Trophoblast cell (in vitro differentiated cells and primary cell): ENCODE results near the gene FBXW2.

Experiments used
- DNase-seq, 2 donors: peaks; one replicate each; pipeline ENCODE4 v3.0.0-alpha.2; 2016
- H2AFZ ChIP-seq: 2 replicates; pipeline ENCODE4 v1.6.1; 2013; ENCODE audit warnings: low read length, moderate library complexity, mild to moderate bottlenecking; ENCODE audit not compliant: insufficient read depth, poor library complexity
- H2AK5ac ChIP-seq: 2 replicates; pipeline ENCODE4 v1.6.1; 2013; ENCODE audit warnings: mild to moderate bottlenecking, low read length
- H2BK120ac ChIP-seq: 2 replicates; pipeline ENCODE4 v1.6.1; 2013; ENCODE audit warnings: low read length, mild to moderate bottlenecking, moderate library complexity; ENCODE audit not compliant: insufficient read depth, poor library complexity
- H2BK12ac ChIP-seq: 2 replicates; pipeline ENCODE4 v1.6.1; 2013; ENCODE audit warnings: mild to moderate bottlenecking, low read length, moderate library complexity
- H2BK5ac ChIP-seq: 2 replicates; pipeline ENCODE4 v1.6.1; 2013; ENCODE audit warnings: low read length, low read depth, moderate library complexity, mild to moderate bottlenecking; ENCODE audit not compliant: poor library complexity
- H3K14ac ChIP-seq: 2 replicates; pipeline ENCODE4 v1.6.1; 2013; ENCODE audit warnings: mild to moderate bottlenecking, low read length
- H3K18ac ChIP-seq: 2 replicates; pipeline ENCODE4 v1.6.1; 2013; ENCODE audit warnings: mild to moderate bottlenecking, low read length
- H3K23ac ChIP-seq: 2 replicates; pipeline ENCODE4 v1.6.1; 2013; ENCODE audit warnings: low read length
- H3K27ac ChIP-seq: 2 replicates; pipeline ENCODE4 v1.5.1; 2013; ENCODE audit warnings: low read depth, mild to moderate bottlenecking, inconsistent platforms, low read length, moderate library complexity
- H3K27me3 ChIP-seq: 2 replicates; pipeline ENCODE4 v1.6.1; 2013; ENCODE audit warnings: inconsistent platforms, mild to moderate bottlenecking, low read length, moderate library complexity; ENCODE audit not compliant: insufficient read depth
- H3K36me3 ChIP-seq, 2 experiments: 1 replicate in 1 of 2; 2 replicates in 1 of 2; pipeline ENCODE4 v1.6.1; 2013; ENCODE audit warnings: low read length in 2 of 2, mild to moderate bottlenecking in 2 of 2, moderate library complexity in 1 of 2; ENCODE audit not compliant: insufficient read depth in 2 of 2, control insufficient read depth in 1 of 2
- H3K4ac ChIP-seq: 2 replicates; pipeline ENCODE4 v1.6.1; 2013; ENCODE audit warnings: low read depth, mild to moderate bottlenecking, low read length, moderate library complexity
- H3K4me1 ChIP-seq, 2 experiments: 1 replicate in 1 of 2; 2 replicates in 1 of 2; pipeline ENCODE4 v1.6.1; 2013; ENCODE audit warnings: low read length in 2 of 2, mild to moderate bottlenecking in 2 of 2, moderate library complexity in 1 of 2; ENCODE audit not compliant: insufficient read depth in 2 of 2, control insufficient read depth in 1 of 2
- H3K4me2 ChIP-seq: 2 replicates; pipeline ENCODE4 v1.6.1; 2013; ENCODE audit warnings: inconsistent platforms, mild to moderate bottlenecking, low read length, moderate library complexity
- H3K4me3 ChIP-seq: 2 replicates; pipeline ENCODE4 v1.5.1; 2013; ENCODE audit warnings: mild to moderate bottlenecking, low read depth, low read length, inconsistent platforms
- H3K79me1 ChIP-seq: one replicate; pipeline ENCODE4 v1.6.1; 2013; ENCODE audit warnings: low read length
- H3K79me2 ChIP-seq: 2 replicates; pipeline ENCODE4 v1.6.1; 2013; ENCODE audit warnings: low read length, mild to moderate bottlenecking; ENCODE audit not compliant: control insufficient read depth, insufficient read depth, poor library complexity
- H3K9ac ChIP-seq: 2 replicates; pipeline ENCODE4 v1.6.1; 2013; ENCODE audit warnings: mild to moderate bottlenecking, low read length
- H3K9me3 ChIP-seq: 2 replicates; pipeline ENCODE4 v1.6.1; 2013; ENCODE audit warnings: low read depth, mild to moderate bottlenecking, control low read depth, inconsistent platforms, low read length; ENCODE audit not compliant: insufficient read depth
- H4K12ac ChIP-seq: 2 replicates; pipeline ENCODE4 v1.6.1; 2013; ENCODE audit warnings: low read depth, mild to moderate bottlenecking, low read length, moderate library complexity
- H4K8ac ChIP-seq: 2 replicates; pipeline ENCODE4 v1.6.1; 2013; ENCODE audit warnings: low read depth, mild to moderate bottlenecking, low read length, moderate library complexity
- H4K91ac ChIP-seq: one replicate; pipeline ENCODE4 v1.6.1; 2013; ENCODE audit warnings: low read depth, mild to moderate bottlenecking, low read length, moderate library complexity
- WGBS: extraction: QIAGEN DNeasy Blood & Tissue Kit; methylation state at CpG from one replicate; pipeline ENCODE4 v1.1.7; 2013; ENCODE audit warnings: missing lambda C conversion rate; ENCODE audit not compliant: insufficient read length, insufficient coverage; ENCODE audit errors: extremely low coverage; 5-methylcytosine and 5-hydroxymethylcytosine counted together

FBXW2 gene

DNA sequence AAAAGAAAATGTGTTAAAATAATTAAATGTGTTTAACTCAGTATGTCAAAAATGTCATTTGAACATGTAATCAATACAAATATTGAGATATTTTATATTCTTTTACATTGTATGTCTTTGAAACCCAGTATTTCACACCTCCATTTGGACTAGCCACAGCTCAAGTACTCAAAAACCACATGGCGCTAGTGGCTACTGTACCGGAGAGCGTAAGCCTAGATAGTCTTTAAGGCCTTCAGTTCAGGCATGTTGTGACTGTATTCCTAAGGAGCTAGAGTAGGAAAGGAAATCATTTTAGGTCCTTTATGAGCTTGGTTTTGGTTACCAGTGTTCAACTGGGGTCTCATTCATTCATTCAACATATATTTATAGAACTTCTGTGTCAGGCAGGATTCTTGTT, 12.8 kb downstream of the FBXW2 start:
- H3K18ac ChIP-seq: no peak overlapping the region
- H3K4me3 ChIP-seq: no peak overlapping the region
- no CpG with 5 or more reads among the region's 3 CpGs for WGBS
- no peak overlapping the region for H4K8ac ChIP-seq
- no peak for DNase-seq
- no peak overlapping the region for H4K91ac ChIP-seq
- H3K27me3 ChIP-seq: no peaks in the 10 kb centered on the region
- H2AFZ ChIP-seq: no peak overlapping the region
- no peak overlapping the region for H3K14ac ChIP-seq
- no peaks in the 10 kb centered on the region for H3K4me1 ChIP-seq
- H4K12ac ChIP-seq: no peak overlapping the region
- H3K36me3 ChIP-seq: peaks cover 7 to 11% of the 10 kb centered on the region in 2 experiments
- H3K9ac ChIP-seq: no peak overlapping the region
- H3K27ac ChIP-seq: no peak overlapping the region
- H2AK5ac ChIP-seq: no peak overlapping the region
- no peak overlapping the region for H2BK12ac ChIP-seq
- H3K79me2 ChIP-seq: no peaks in the 10 kb centered on the region
- H3K4me2 ChIP-seq: no peak overlapping the region
- no peaks in the 10 kb centered on the region for H3K79me1 ChIP-seq
- H3K4ac ChIP-seq: no peak overlapping the region
- no peak overlapping the region for H2BK120ac ChIP-seq
- H3K9me3 ChIP-seq: no peaks in the 10 kb centered on the region
- H2BK5ac ChIP-seq: no peak overlapping the region
- no peak overlapping the region for H3K23ac ChIP-seq

DNA sequence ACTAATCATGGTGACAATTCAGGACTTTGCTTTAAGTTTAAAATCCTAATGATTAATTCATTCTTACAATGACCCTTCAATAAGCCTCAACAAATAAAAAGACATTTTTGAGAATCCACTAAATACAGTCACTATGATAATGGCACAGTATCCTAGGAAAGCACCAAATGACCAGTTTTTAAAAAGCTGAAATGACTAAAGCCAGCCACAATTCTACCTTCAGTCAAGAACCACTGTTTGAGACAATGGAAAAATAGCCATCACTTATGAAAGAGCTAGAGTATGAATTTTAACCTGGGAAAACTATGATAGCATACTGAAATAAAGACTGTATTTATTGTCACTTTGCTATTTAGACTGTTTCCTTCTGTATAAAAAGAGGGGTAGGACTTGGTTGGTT, 14.0 kb downstream of the FBXW2 start:
- Histone ChIP-seq H3K36me3 (peaks cover 5 to 15% of the 10 kb centered on the region in 2 experiments), H3K14ac (no peak overlapping the region), H3K27ac (no peak overlapping the region), H2BK12ac (no peak overlapping the region), H4K91ac (no peak overlapping the region), H3K18ac (no peak overlapping the region), H3K4me2 (no peak overlapping the region), H4K8ac (no peak overlapping the region), H2AK5ac (no peak overlapping the region), H4K12ac (no peak overlapping the region), H3K79me1 (no peaks in the 10 kb centered on the region), H3K4ac (no peak overlapping the region), H3K27me3 (no peaks in the 10 kb centered on the region), H2BK120ac (no peak overlapping the region), H3K4me3 (no peak overlapping the region), H2BK5ac (no peak overlapping the region), H2AFZ (no peak overlapping the region), H3K79me2 (no peaks in the 10 kb centered on the region), H3K23ac (no peak overlapping the region), H3K9ac (no peak overlapping the region), H3K4me1 (no peaks in the 10 kb centered on the region), H3K9me3 (no peaks in the 10 kb centered on the region)
- no peak for DNase-seq

DNA sequence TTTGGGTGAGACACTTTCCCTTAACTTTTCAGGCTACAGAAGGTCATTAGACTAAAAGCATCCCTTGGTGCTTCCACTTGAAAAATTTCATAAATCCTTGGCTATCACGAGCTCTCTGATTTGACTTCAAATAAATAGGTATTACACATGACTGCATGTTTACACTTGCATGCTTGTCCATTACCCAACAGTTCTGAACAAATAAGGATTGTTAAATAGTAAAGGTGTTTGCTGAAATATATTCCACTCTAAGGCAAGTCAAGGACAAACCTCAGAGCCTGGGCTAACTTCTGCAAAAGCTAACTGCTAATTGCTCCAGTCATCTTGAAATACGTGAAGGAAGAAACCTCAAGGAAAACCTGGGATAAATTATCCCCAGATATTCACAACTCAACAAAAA, 14.5 kb downstream of the FBXW2 start:
- no peak overlapping the region for H3K18ac ChIP-seq
- no peak overlapping the region for H2BK120ac ChIP-seq
- H3K23ac ChIP-seq: no peak overlapping the region
- no peak overlapping the region for H2BK5ac ChIP-seq
- H2AFZ ChIP-seq: no peak overlapping the region
- no peaks in the 10 kb centered on the region for H3K79me2 ChIP-seq
- no peaks in the 10 kb centered on the region for H3K79me1 ChIP-seq
- no peak overlapping the region for H2BK12ac ChIP-seq
- H3K9me3 ChIP-seq: no peaks in the 10 kb centered on the region
- WGBS: no CpG with 5 or more reads among the region's 2 CpGs
- no peak overlapping the region for H3K4me3 ChIP-seq
- H3K27ac ChIP-seq: no peak overlapping the region
- H3K4me1 ChIP-seq: no peaks in the 10 kb centered on the region
- no peaks in the 10 kb centered on the region for H3K27me3 ChIP-seq
- DNase-seq: no peak
- no peak overlapping the region for H2AK5ac ChIP-seq
- peaks cover 6 to 15% of the 10 kb centered on the region in 2 experiments for H3K36me3 ChIP-seq
- H4K12ac ChIP-seq: no peak overlapping the region
- no peak overlapping the region for H3K4me2 ChIP-seq
- H3K9ac ChIP-seq: no peak overlapping the region
- no peak overlapping the region for H3K14ac ChIP-seq
- H4K91ac ChIP-seq: no peak overlapping the region
- no peak overlapping the region for H4K8ac ChIP-seq
- H3K4ac ChIP-seq: no peak overlapping the region

DNA sequence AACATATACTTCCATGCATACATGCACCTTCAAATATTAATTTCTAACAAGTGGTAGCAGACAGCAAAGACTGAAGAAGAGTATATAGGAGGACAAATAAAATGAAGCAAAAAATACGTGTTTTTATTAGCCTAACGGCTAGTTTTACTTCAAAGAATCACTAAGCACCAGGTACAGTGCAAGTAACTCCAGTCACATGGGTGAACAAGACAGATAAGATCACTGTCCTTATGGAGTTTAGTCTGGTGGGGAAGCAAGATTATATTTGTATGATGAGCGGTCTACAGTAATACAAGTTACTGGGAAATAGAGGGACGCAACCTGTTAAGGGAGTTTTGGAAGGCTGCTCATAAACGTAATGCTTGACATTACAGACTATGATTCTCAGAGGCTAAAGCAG, 16.0 kb downstream of the FBXW2 start:
- H3K27me3 ChIP-seq: no peaks in the 10 kb centered on the region
- no peak overlapping the region for H3K4ac ChIP-seq
- no peaks in the 10 kb centered on the region for H3K79me1 ChIP-seq
- no CpG with 5 or more reads among the region's 5 CpGs for WGBS
- no peaks in the 10 kb centered on the region for H3K4me1 ChIP-seq
- no peak overlapping the region for H3K23ac ChIP-seq
- no peak overlapping the region for H4K12ac ChIP-seq
- no peaks in the 10 kb centered on the region for H3K9me3 ChIP-seq
- H3K14ac ChIP-seq: no peak overlapping the region
- H3K36me3 ChIP-seq: peaks cover 6 to 18% of the 10 kb centered on the region in 2 experiments
- no peak overlapping the region for H3K9ac ChIP-seq
- H2BK12ac ChIP-seq: no peak overlapping the region
- no peak overlapping the region for H3K4me3 ChIP-seq
- H4K91ac ChIP-seq: no peak overlapping the region
- H2BK120ac ChIP-seq: no peak overlapping the region
- H4K8ac ChIP-seq: no peak overlapping the region
- no peak overlapping the region for H2AFZ ChIP-seq
- H3K18ac ChIP-seq: no peak overlapping the region
- no peaks in the 10 kb centered on the region for H3K79me2 ChIP-seq
- H3K4me2 ChIP-seq: no peak overlapping the region
- H2AK5ac ChIP-seq: no peak overlapping the region
- no peak for DNase-seq
- no peak overlapping the region for H2BK5ac ChIP-seq
- no peak overlapping the region for H3K27ac ChIP-seq
